Renal pelvis (tissue), 3 donors: ENCODE measurements around the gene FOXE1. TPM values are rescaled to one million over a fixed set of nuclear protein-coding genes. Genes with fewer than 3 reads are reported as not detected.

Experiments
- polyA plus RNA-seq, 3 donors: library from polyadenylated mRNA; unstranded; fragments of 120-200 nt; gene quantifications; one replicate each; pipeline ENCODE4 v1.2.1, GENCODE V29; 2013; ENCODE audit not compliant: insufficient read length in 3 of 3

FOXE1 gene
- polyA plus RNA-seq, 3 donors = 0.03 TPM; not detected in 2

Other genes starting within 250 kb of the FOXE1 start
- gene TSTD2, start 219.9 kb upstream of the FOXE1 start, polyA plus RNA-seq = 10 to 100 TPM; 29.0 to 40.8 (median 38.8) TPM
- 10 to 100 TPM; 38.0 to 51.2 (median 46.0) TPM for gene NCBP1, start 219.4 kb upstream of the FOXE1 start, polyA plus RNA-seq
- gene XPA, start 155.9 kb upstream of the FOXE1 start, polyA plus RNA-seq = 10 to 100 TPM; 33.5 to 34.0 (median 34.0) TPM
- gene TRMO, start 69.3 kb downstream of the FOXE1 start, polyA plus RNA-seq = 10 to 100 TPM; 19.0 to 21.7 (median 19.9) TPM
- 1 to 10 TPM; 2.1 to 2.9 (median 2.4) TPM for gene HEMGN, start 84.9 kb downstream of the FOXE1 start, polyA plus RNA-seq
- gene ANP32B, start 130.1 kb downstream of the FOXE1 start, polyA plus RNA-seq = 100 to 1,000 TPM; 217 to 273 (median 241) TPM
- gene NANS, start 203.5 kb downstream of the FOXE1 start, polyA plus RNA-seq = 10 to 100 TPM; 38.2 to 45.0 (median 41.7) TPM